ENCODE data around the gene SIRT5.

Gene SIRT5

DNA sequence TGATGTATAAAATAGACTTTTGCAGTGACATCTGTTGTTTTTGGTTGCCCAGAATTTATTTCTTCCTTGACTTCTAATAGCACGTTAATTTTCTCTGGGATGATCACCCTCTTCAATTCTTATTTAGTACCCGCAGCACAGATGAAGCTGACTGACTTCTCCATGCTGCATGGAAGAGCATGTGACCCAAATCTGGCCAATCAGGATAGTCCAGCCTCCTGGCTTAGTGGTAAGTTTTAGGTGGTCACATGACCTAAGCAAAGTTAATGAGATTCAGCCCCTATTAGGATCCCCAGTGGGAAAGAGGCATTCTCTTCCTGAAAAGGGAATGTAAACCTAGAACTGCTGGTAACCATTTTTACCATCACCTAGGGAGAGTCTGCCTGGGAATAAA is 13.8 kb upstream of the SIRT5 start:
- no peak for DNase-seq
- no peak overlapping the region for H3K4me3 ChIP-seq (ENCODE audit: low read length)
- TF ChIP-seq, protein P1, sequence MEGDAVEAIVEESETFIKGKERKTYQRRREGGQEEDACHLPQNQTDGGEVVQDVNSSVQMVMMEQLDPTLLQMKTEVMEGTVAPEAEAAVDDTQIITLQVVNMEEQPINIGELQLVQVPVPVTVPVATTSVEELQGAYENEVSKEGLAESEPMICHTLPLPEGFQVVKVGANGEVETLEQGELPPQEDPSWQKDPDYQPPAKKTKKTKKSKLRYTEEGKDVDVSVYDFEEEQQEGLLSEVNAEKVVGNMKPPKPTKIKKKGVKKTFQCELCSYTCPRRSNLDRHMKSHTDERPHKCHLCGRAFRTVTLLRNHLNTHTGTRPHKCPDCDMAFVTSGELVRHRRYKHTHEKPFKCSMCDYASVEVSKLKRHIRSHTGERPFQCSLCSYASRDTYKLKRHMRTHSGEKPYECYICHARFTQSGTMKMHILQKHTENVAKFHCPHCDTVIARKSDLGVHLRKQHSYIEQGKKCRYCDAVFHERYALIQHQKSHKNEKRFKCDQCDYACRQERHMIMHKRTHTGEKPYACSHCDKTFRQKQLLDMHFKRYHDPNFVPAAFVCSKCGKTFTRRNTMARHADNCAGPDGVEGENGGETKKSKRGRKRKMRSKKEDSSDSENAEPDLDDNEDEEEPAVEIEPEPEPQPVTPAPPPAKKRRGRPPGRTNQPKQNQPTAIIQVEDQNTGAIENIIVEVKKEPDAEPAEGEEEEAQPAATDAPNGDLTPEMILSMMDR (IDR thresholded peaks at IDR 0.05; ENCODE audit: low read length), result no peak
- TF ChIP-seq EZH2 (optimal IDR thresholded peaks at IDR 0.05; ENCODE audit: low read depth, low read length), result no peak
- no peak for TF ChIP-seq EZH2phosphoT487 (IDR thresholded peaks at IDR 0.05; ENCODE audit: low read length)
- H3K79me2 ChIP-seq (ENCODE audit: low read length), result no peaks in the 10 kb centered on the region
- H3K9ac ChIP-seq (ENCODE audit: low read length), result no peak overlapping the region
- H3K4me1 ChIP-seq (ENCODE audit: low read length), result no peaks in the 10 kb centered on the region
- no peak overlapping the region for H2AFZ ChIP-seq (ENCODE audit: low read length)
- H4K20me1 ChIP-seq (ENCODE audit: insufficient read depth, low read length), result no peaks in the 10 kb centered on the region
- no peaks in the 10 kb centered on the region for H3K36me3 ChIP-seq (replicated peaks; ENCODE audit: insufficient read depth, low read length)
- H3K4me2 ChIP-seq (ENCODE audit: low read depth, low read length), result no peak overlapping the region
- H3K9me3 ChIP-seq (replicated peaks; ENCODE audit: insufficient read depth, low read length), result no peaks in the 10 kb centered on the region
- no peaks in the 10 kb centered on the region for H3K27me3 ChIP-seq (replicated peaks; ENCODE audit: insufficient read depth, low read length)
- H3F3A ChIP-seq (ENCODE audit: insufficient read depth, low read length), result no peaks in the 10 kb centered on the region
- no peaks in the 10 kb centered on the region for H3K9me2 ChIP-seq (replicated peaks; ENCODE audit: insufficient read depth, low read length)
- no peak overlapping the region for H3K27ac ChIP-seq (ENCODE audit: low read length)

DNA sequence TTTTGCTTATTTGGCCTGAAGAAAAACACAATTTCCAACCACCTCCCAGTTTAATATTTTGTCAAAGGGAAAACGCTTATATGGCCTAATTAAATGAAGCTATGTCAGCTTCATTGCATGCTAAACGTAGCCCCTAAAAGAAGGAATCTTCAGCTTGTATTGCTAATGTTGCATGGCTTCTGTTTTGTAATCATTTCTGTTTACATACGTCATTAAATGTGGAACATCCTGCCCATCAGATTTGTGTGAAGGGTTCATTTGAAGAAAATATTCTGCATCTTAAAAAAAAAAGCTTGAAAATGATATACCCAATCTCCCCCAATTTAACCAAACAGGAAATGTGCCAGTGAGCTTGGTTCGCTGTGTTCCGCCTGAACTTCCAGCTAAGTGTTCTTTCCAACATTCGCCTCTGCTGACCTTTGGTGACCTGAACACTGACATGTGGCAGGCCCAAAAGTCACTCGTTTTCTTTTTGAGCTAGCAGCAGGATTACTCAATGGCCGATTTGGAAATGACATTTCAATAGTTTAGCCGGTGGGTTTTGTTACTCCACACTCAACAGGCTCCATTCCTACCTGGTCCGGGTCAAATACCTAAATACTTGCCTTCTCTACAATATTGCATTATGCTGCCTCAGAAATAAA is 12.7 kb upstream of the SIRT5 start:
- no peaks in the 10 kb centered on the region for H3K4me1 ChIP-seq (ENCODE audit: low read length)
- no peak overlapping the region for H2AFZ ChIP-seq (ENCODE audit: low read length)
- no peak overlapping the region for H3K27ac ChIP-seq (ENCODE audit: low read length)
- DNase-seq, result no peak
- H3K36me3 ChIP-seq (replicated peaks; ENCODE audit: insufficient read depth, low read length), result no peaks in the 10 kb centered on the region
- TF ChIP-seq EZH2 (optimal IDR thresholded peaks at IDR 0.05; ENCODE audit: low read depth, low read length) (no peak), EZH2phosphoT487 (IDR thresholded peaks at IDR 0.05; ENCODE audit: low read length) (no peak)
- TF ChIP-seq, protein P1 (IDR thresholded peaks at IDR 0.05; ENCODE audit: low read length), result no peak
- no peaks in the 10 kb centered on the region for H4K20me1 ChIP-seq (ENCODE audit: insufficient read depth, low read length)
- no peak overlapping the region for H3K9ac ChIP-seq (ENCODE audit: low read length)
- no peaks in the 10 kb centered on the region for H3K9me3 ChIP-seq (replicated peaks; ENCODE audit: insufficient read depth, low read length)
- H3F3A ChIP-seq (ENCODE audit: insufficient read depth, low read length), result no peaks in the 10 kb centered on the region
- H3K79me2 ChIP-seq (ENCODE audit: low read length), result no peaks in the 10 kb centered on the region
- H3K4me2 ChIP-seq (ENCODE audit: low read depth, low read length), result no peak overlapping the region
- H3K27me3 ChIP-seq (replicated peaks; ENCODE audit: insufficient read depth, low read length), result no peaks in the 10 kb centered on the region
- no peak overlapping the region for H3K4me3 ChIP-seq (ENCODE audit: low read length)
- no peaks in the 10 kb centered on the region for H3K9me2 ChIP-seq (replicated peaks; ENCODE audit: insufficient read depth, low read length)

DNA sequence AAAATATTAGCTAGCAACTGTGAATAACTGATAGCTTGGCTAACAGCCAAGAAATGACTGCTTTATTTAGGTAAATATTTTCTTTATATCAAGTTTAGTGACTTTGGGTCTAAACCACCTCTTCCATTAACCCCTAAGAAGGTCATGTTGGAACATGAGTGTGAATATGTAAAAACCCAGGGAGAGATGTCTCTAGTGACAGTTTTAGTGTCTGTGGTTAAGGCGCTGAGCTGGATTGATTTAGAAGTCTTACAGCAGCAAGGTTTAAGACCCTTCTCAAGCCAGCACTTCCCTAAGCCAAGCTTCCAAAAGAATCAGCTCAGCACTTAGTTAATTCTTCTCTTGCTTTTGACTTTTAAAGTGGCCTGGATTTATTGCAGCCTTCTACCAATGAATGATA is 11.4 kb upstream of the SIRT5 start:
- Histone ChIP-seq H3K9me3 (replicated peaks; ENCODE audit: insufficient read depth, low read length) (no peaks in the 10 kb centered on the region), H3K9ac (ENCODE audit: low read length) (no peak overlapping the region), H3K4me2 (ENCODE audit: low read depth, low read length) (no peak overlapping the region), H3K4me3 (ENCODE audit: low read length) (no peak overlapping the region), H4K20me1 (ENCODE audit: insufficient read depth, low read length) (no peaks in the 10 kb centered on the region), H3K27me3 (replicated peaks; ENCODE audit: insufficient read depth, low read length) (no peaks in the 10 kb centered on the region), H3K4me1 (ENCODE audit: low read length) (no peaks in the 10 kb centered on the region), H3K27ac (ENCODE audit: low read length) (no peak overlapping the region), H3F3A (ENCODE audit: insufficient read depth, low read length) (no peaks in the 10 kb centered on the region), H3K36me3 (replicated peaks; ENCODE audit: insufficient read depth, low read length) (no peaks in the 10 kb centered on the region), H3K9me2 (replicated peaks; ENCODE audit: insufficient read depth, low read length) (no peaks in the 10 kb centered on the region), H3K79me2 (ENCODE audit: low read length) (no peaks in the 10 kb centered on the region), H2AFZ (ENCODE audit: low read length) (no peak overlapping the region)
- DNase-seq, result no peak
- TF ChIP-seq EZH2 (optimal IDR thresholded peaks at IDR 0.05; ENCODE audit: low read depth, low read length) (no peak), EZH2phosphoT487 (IDR thresholded peaks at IDR 0.05; ENCODE audit: low read length) (no peak)
- TF ChIP-seq, protein P1 (IDR thresholded peaks at IDR 0.05; ENCODE audit: low read length), result no peak

Measured in MM.1S (cell line).